Spleen (tissue), 7 donors: ENCODE data around the gene ABI2.

Source experiments
- POLR2AphosphoS5 ChIP-seq, 3 donors: sonication (generic); formaldehyde crosslinking; IDR thresholded peaks; one replicate each; pipeline ENCODE4 v1.5.1; 2017; ENCODE audit warnings: antibody characterized with exemption in 3 of 3
- TF ChIP-seq, protein P1 (sequence below), 11 experiments: fragments of 200-600 bp in 7 of 11; fragments of 450-650 bp in 4 of 11; sonication (generic) in 4 of 11; IDR thresholded peaks in 8 of 11; conservative IDR thresholded peaks in 3 of 11; 1 replicate in 7 of 11; 2 replicates in 4 of 11; pipeline versions ENCODE4 v1.4.0 to v1.8.0; 2016 to 2021; ENCODE audit warnings: antibody characterized with exemption in 11 of 11, inconsistent platforms in 4 of 11, mild to moderate bottlenecking in 1 of 11
- donor health status: DM: no; HTN: no; CAD: no; lungs with moderate emphysema.
- donor health status: DM: no; HTN: no; CAD: no.
- donor health status: DM: no; HTN: no; CAD: no.

DNA sequence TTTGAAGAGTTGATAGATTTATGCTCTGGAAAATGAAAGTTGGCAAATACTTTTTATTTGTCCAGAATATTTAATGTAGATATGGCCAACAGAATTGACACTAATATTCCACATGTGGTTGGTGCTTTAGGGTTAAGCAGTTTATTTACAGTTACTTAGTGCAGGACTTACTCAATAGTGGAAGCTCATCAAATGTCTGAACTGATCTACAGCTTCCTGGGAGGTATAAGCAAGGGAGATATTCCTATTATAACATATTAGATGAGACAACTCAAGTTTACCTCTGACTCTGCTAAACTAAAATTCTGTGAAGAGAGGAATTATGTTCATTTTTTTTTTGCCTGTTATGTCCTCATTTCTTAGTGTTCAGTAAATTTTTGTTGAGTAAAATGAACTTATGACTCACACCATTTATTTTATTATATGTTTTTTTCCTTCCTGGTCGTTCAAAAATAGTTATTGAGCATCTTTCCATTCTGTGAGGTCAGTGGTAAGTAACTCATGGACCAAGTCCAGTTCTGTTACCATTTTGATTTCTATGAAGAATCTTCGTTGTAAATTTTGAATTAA is 13.6 kb downstream of the ABI2 start:
- no peak for TF ChIP-seq POLR2AphosphoS5 (IDR thresholded peaks at IDR 0.05)
- TF ChIP-seq, protein P1, sequence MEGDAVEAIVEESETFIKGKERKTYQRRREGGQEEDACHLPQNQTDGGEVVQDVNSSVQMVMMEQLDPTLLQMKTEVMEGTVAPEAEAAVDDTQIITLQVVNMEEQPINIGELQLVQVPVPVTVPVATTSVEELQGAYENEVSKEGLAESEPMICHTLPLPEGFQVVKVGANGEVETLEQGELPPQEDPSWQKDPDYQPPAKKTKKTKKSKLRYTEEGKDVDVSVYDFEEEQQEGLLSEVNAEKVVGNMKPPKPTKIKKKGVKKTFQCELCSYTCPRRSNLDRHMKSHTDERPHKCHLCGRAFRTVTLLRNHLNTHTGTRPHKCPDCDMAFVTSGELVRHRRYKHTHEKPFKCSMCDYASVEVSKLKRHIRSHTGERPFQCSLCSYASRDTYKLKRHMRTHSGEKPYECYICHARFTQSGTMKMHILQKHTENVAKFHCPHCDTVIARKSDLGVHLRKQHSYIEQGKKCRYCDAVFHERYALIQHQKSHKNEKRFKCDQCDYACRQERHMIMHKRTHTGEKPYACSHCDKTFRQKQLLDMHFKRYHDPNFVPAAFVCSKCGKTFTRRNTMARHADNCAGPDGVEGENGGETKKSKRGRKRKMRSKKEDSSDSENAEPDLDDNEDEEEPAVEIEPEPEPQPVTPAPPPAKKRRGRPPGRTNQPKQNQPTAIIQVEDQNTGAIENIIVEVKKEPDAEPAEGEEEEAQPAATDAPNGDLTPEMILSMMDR (IDR thresholded peaks at IDR 0.05 in 8 of 11, conservative IDR thresholded peaks at IDR 0.05 in 3 of 11): no peak
